GM12878 (cell line): ENCODE measurements around the gene MACROD2. TPM values are rescaled to one million over a fixed set of nuclear protein-coding genes. Genes with fewer than 3 reads are reported as not detected.
"Not testable (repeated sequence)": the region's sequence is repeated elsewhere in the genome, so short reads cannot be mapped to it uniquely, and the experiment has no call there.

Experiments used
- ATAC-seq: fragments of 200-7000 bp; cut with Tn5 transposase; 3 replicates; pipeline ENCODE4 v1.9.1; 2020; ENCODE audit warnings: mild to moderate bottlenecking, moderate library complexity
- BruUV-seq: library from RNA; stranded (reverse); fragments of 400-500 nt; replicated peaks from 2 replicates; lab custom pipeline; 2021; lab: Mats Ljungman, UMichigan
- CTCF ChIA-PET: fragments of 300-600 bp; sonication (Branson Sonifier 250); formaldehyde crosslinking; extraction: SDS; loops from one replicate; lab custom pipeline; 2021; ENCODE audit warnings: inconsistent platforms; lab: Yijun Ruan, JAX
- POLR2A ChIA-PET: fragments of 350-600 bp; formaldehyde crosslinking; extraction: SDS; loops from one replicate; lab custom pipeline; 2021; ENCODE audit warnings: inconsistent platforms; lab: Charles Lee
- RAD21 ChIA-PET: fragments of 300-600 bp; sonication (Branson Sonifier 250); formaldehyde crosslinking; loops from one replicate; lab custom pipeline; 2023; ENCODE audit warnings: antibody characterized with exemption; ENCODE audit not compliant: unreplicated experiment; lab: Charles Lee
- SMC1A ChIA-PET: fragments of 300-600 bp; sonication (Branson Sonifier 250); formaldehyde crosslinking; loops from one replicate; lab custom pipeline; 2023; ENCODE audit not compliant: unreplicated experiment, uncharacterized antibody; lab: Charles Lee
- DNase-seq: peaks from one replicate; pipeline ENCODE4 v3.0.0-alpha.2; 2011; ENCODE audit warnings: low read depth, low spot score
- FAIRE-seq: peaks from 3 replicates; lab custom pipeline; 2011; peaks lifted over from hg19 to GRCh38; lab: Jason Lieb, UNC
- H2AFZ ChIP-seq: 2 replicates; pipeline ENCODE4 v1.6.0; 2011; ENCODE audit warnings: low read depth, low read length, control low read depth; ENCODE audit not compliant: control insufficient read depth
- H3K27ac ChIP-seq: 2 replicates; pipeline ENCODE4 v1.5.1; 2011; ENCODE audit warnings: control low read depth; ENCODE audit not compliant: control insufficient read depth, insufficient read depth
- H3K27me3 ChIP-seq, 2 experiments: replicated peaks in 1 of 2; 2 replicates each; pipeline versions ENCODE4 v1.6.0 to v1.6.1; 2011; ENCODE audit warnings: low read length in 1 of 2; ENCODE audit not compliant: control insufficient read depth in 2 of 2, insufficient read depth in 2 of 2
- H3K36me3 ChIP-seq, 2 experiments: 2 replicates each; pipeline ENCODE4 v1.5.1; 2011; ENCODE audit warnings: low read length in 1 of 2; ENCODE audit not compliant: control insufficient read depth in 2 of 2, insufficient read depth in 2 of 2
- H3K4me1 ChIP-seq: 2 replicates; pipeline ENCODE4 v1.6.1; 2011; ENCODE audit warnings: mild to moderate bottlenecking, low read length, moderate library complexity, mixed read lengths; ENCODE audit not compliant: control insufficient read depth, insufficient read depth
- H3K4me2 ChIP-seq: 2 replicates; pipeline ENCODE4 v1.6.0; 2011; ENCODE audit warnings: control low read depth; ENCODE audit not compliant: control insufficient read depth, insufficient read depth
- H3K4me3 ChIP-seq: fragments of 200-600 bp; sonication (generic); 2 replicates; pipeline ENCODE4 v1.5.1; 2016
- H3K79me2 ChIP-seq: 2 replicates; pipeline ENCODE4 v1.6.0; 2011; ENCODE audit warnings: low read length; ENCODE audit not compliant: control insufficient read depth, insufficient read depth
- H3K9ac ChIP-seq: 2 replicates; pipeline ENCODE4 v1.8.0; 2011; ENCODE audit warnings: low read length, control low read depth, mixed read lengths; ENCODE audit not compliant: control insufficient read depth, insufficient read depth
- H3K9me3 ChIP-seq: replicated peaks from 3 replicates; pipeline ENCODE4 v1.5.1; 2011; ENCODE audit warnings: mild to moderate bottlenecking, low read length; ENCODE audit not compliant: control insufficient read depth, insufficient read depth
- H4K20me1 ChIP-seq: 2 replicates; pipeline ENCODE4 v1.6.0; 2011; ENCODE audit not compliant: control insufficient read depth, insufficient read depth
- E2F8 ChIP-seq: fragments of 450-650 bp; IDR thresholded peaks from 2 replicates; pipeline ENCODE4 v1.6.1; 2018; ENCODE audit warnings: mild to moderate bottlenecking, low read depth, moderate library complexity; ENCODE audit not compliant: partially characterized antibody
- ESRRA ChIP-seq: IDR thresholded peaks from 2 replicates; pipeline ENCODE4 v1.6.1; 2012; ENCODE audit warnings: mild to moderate bottlenecking, low read length, improper control_type of control experiment
- NFYB ChIP-seq: IDR thresholded peaks from 2 replicates; pipeline ENCODE4 v1.6.1; 2011; ENCODE audit warnings: low read depth, mild to moderate bottlenecking, low read length, improper control_type of control experiment, moderate library complexity; ENCODE audit not compliant: insufficient read depth
- NKRF ChIP-seq: fragments of 450-650 bp; conservative IDR thresholded peaks from 2 replicates; pipeline ENCODE4 v1.6.1; 2017; ENCODE audit warnings: mild to moderate bottlenecking, moderate library complexity
- whole genome bisulfite sequencing: methylation state at CpG from one replicate; pipeline ENCODE4 v1.1.6; 2016; ENCODE audit warnings: low lambda C conversion rate; ENCODE audit not compliant: insufficient replicate concordance, insufficient coverage; ENCODE audit errors: missing lambda C conversion rate; 5-methylcytosine and 5-hydroxymethylcytosine counted together
- in situ Hi-C: fragments of 300-500 bp; cut with MboI; formaldehyde crosslinking; loops from 9 replicates; pipeline ENCODE4 v1.14.3; 2018; ENCODE audit warnings: mixed read lengths
- intact Hi-C: fragments of 100-400 bp; cut with micrococcal nuclease; formaldehyde crosslinking; loops from one replicate; pipeline ENCODE4 v1.14.2; 2022; ENCODE audit not compliant: unreplicated experiment
- polyA plus RNA-seq, 11 experiments: library from polyadenylated mRNA; depleted of rRNA in 4 of 11; unstranded in 6 of 11; stranded (reverse) in 5 of 11; fragments of >200 nt; fragmentation: Nextera tagmentation in 4 of 11; fragmentation: Illumina TruSeq in 1 of 11; extraction: Ambion mirVana in 4 of 11; extraction: Trizol in 1 of 11; gene quantifications; 1 replicate in 1 of 11; 2 replicates in 10 of 11; pipeline versions ENCODE4 v1.2.1 to v1.2.3, GENCODE V29; 2011 to 2016; ENCODE audit warnings: inconsistent platforms in 2 of 11, missing spikeins in 2 of 11, low read depth in 1 of 11
- total RNA-seq, 4 experiments: library from RNA; depleted of rRNA in 3 of 4; stranded (reverse); fragments of >200 nt in 3 of 4; fragmentation: Illumina TruSeq in 1 of 4; extraction: Trizol in 1 of 4; gene quantifications; 2 replicates each; pipeline versions ENCODE4 v1.2.1 to v1.2.3, GENCODE V29; 2013 to 2021
- TF ChIP-seq, protein P1 (sequence below): IDR thresholded peaks from 2 replicates; pipeline ENCODE4 v1.6.1; 2011; ENCODE audit warnings: low read depth, low read length, improper control_type of control experiment, borderline replicate concordance

Gene MACROD2
- total and polyA plus RNA-seq, 10 of the 15 experiments (the other 5 are each of a cell fraction or from before 2014, with no cell fraction given): 1.1 to 21.5 (median 2.2) TPM

- WGBS: 78% methylated on average over 1 of the region's 1 CpG
- no peaks in the 10 kb centered on the region for H4K20me1 ChIP-seq
- DNase-seq (no peak), ATAC-seq (no peak), FAIRE-seq (no peak)
- ChIA-PET RAD21 (no interaction called here), POLR2A (no interaction called here), SMC1A (no interaction called here), CTCF (no interaction called here)
- no peaks in the 10 kb centered on the region; the same call in 2 of the 3 replicates for H3K9me3 ChIP-seq
- H3K4me3 ChIP-seq: no peak overlapping the region
- no peak overlapping the region for H2AFZ ChIP-seq
- TF ChIP-seq E2F8: no peak
- no peak for TF ChIP-seq ESRRA
- no peak for TF ChIP-seq NKRF
- TF ChIP-seq NFYB: no peak
- TF ChIP-seq, protein P1, sequence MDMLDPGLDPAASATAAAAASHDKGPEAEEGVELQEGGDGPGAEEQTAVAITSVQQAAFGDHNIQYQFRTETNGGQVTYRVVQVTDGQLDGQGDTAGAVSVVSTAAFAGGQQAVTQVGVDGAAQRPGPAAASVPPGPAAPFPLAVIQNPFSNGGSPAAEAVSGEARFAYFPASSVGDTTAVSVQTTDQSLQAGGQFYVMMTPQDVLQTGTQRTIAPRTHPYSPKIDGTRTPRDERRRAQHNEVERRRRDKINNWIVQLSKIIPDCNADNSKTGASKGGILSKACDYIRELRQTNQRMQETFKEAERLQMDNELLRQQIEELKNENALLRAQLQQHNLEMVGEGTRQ: no peak
- no TSS peak for BruUV-seq
- intact Hi-C loops (no loop called here), in situ Hi-C loops (no loop called here)
- H3K79me2 ChIP-seq: no peaks in the 10 kb centered on the region
- H3K36me3 ChIP-seq: no peaks in the 10 kb centered on the region
- no peak overlapping the region for H3K9ac ChIP-seq
- H3K27me3 ChIP-seq: no peaks in the 10 kb centered on the region
- H3K4me1 ChIP-seq: no peaks in the 10 kb centered on the region
- H3K4me2 ChIP-seq: no peak overlapping the region
- H3K27ac ChIP-seq: no peak overlapping the region
These were observed 930.0 kb downstream of the MACROD2 start for GRCh38 chr20:14925300-14925699.

GRCh38 chr20:14926436-14926835, 931.1 kb downstream of the MACROD2 start:
- in situ Hi-C loops, H3K9me3 ChIP-seq, H3K4me3 ChIP-seq, H3K27me3 ChIP-seq, intact Hi-C loops, H4K20me1 ChIP-seq, H2AFZ ChIP-seq, ATAC-seq, H3K79me2 ChIP-seq, BruUV-seq, FAIRE-seq, DNase-seq, H3K4me2 ChIP-seq, H3K27ac ChIP-seq, H3K4me1 ChIP-seq, H3K36me3 ChIP-seq, POLR2A ChIA-PET, H3K9ac ChIP-seq: not testable (repeated sequence)
- SMC1A ChIA-PET: interaction anchor here (0.6 to 1.5 kb wide), 3 partner anchors 8 to 89 kb away, joined by 3 to 5 read pairs (median 3); no protein-coding TSS in a partner anchor
- CTCF ChIA-PET: interaction anchor here (1.5 kb wide), 1 partner anchor 21 kb away, joined by 4 read pairs; no protein-coding TSS in a partner anchor
- 42% methylated on average over 2 of the region's 2 CpGs for WGBS
- RAD21 ChIA-PET: interaction anchor here (0.6 kb wide), 1 partner anchor 1637 kb away, joined by 3 read pairs; no protein-coding TSS in a partner anchor
